GM19238 (cell line): ENCODE measurements around the gene LILRA5.
"Not testable (repeated sequence)": the region's sequence is repeated elsewhere in the genome, so short reads cannot be mapped to it uniquely, and the experiment has no call there.

Experiments
- DNase-seq: peaks from one replicate; pipeline ENCODE4 v3.0.0; 2011; ENCODE audit warnings: low spot score; ENCODE audit not compliant: insufficient read length

LILRA5 gene

GRCh38 chr19:54335164-54335563 is 22.2 kb upstream of the LILRA5 start:
- no peak for DNase-seq

DNA sequence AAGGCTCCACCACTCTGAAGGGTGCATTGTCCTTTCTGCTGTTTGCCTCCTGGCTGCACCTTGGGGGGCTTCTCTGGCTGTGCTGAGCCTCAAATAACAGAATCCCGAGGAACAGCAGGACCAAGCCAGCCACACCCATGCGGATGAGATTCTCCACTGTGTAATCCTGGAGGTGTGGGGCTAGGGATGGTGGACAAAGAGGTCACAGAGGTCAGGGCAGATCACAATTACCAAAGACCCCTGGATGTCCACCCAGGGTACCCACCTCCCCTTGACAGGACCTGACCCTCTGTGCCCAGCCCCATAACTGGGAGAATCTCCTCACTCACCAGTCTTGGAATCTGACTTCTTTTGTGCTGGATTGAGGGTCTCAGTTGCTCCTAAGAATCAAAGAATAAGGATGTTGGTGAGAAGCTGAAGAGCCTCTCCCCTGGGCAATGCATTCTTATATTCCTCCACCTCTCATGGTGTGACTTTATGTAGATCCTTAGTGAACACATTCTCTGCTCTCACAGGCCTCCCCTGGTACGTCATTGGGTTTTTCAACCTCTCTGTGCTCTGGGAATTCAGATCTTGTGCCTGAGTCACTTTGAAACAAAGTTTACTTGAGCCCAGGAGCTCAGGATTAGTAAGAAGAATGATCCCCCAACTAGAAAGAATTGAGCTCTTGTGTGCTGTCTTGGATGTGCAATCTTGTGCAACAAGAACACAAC is 20.8 kb upstream of the LILRA5 start:
- no peak for DNase-seq

DNA sequence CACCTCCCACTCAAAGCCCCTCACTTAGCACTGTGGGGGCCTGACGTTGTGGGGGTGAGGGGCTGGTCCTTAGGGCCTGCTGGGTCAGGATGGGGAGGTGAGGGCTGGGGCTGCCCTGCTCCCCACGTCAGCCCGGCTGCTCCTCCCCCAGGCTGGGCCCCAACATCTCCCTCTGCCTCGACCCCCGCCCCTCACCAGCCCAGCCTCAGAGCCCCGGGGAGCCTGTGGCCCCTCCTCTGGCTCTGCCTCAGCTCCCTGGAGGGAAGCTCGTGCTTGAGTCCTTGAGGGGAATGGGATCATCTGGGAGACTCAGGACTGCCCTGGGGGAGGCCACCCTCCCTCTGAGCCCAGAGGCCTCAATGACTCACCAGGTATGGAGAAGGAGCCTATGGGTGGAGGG is 19.2 kb upstream of the LILRA5 start:
- no peak for DNase-seq

GRCh38 chr19:54331626-54332025 is 18.7 kb upstream of the LILRA5 start:
- DNase-seq: no peak

DNA sequence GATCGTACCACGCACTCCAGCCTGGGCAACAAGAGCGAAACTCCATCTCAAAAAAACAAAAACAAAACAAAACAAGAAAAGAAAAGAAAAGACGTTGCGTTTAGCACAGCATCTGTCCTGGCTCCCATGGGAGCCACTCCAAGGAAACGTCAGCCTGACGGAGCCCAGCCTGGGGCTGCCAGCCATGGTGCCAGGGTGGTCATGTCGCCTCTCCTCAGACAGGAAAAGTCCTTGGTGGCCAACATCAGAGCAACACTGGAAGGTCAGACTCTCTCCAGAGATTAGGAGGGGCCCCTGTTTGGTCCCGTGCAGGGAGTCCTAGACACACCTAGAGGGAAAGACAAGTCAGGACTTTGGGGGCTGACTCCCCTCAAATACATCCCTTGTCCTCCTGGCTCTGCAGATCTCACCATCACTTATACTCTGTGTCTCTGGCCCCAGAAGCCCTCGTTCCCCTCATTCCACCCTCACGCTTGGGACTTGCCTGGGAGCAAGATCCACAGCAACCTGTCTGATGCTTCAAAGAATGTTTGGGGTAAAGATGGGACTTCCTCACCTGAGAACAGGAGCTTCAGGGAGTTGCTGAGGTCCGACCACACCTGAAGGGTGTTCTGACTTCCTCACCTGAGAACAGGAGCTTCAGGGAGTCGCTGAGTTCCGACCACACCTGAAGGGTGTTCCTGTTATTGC is 16.7 kb upstream of the LILRA5 start:
- no peak for DNase-seq

- not testable (repeated sequence) for DNase-seq
Observed at GRCh38 chr19:54328781-54329180, 15.8 kb upstream of the LILRA5 start.

- no peak for DNase-seq
Observed at GRCh38 chr19:54325631-54326030, 12.7 kb upstream of the LILRA5 start.

- peak; percentile 30 for DNase-seq
Observed at GRCh38 chr19:54325194-54325621, 12.2 kb upstream of the LILRA5 start.

DNA sequence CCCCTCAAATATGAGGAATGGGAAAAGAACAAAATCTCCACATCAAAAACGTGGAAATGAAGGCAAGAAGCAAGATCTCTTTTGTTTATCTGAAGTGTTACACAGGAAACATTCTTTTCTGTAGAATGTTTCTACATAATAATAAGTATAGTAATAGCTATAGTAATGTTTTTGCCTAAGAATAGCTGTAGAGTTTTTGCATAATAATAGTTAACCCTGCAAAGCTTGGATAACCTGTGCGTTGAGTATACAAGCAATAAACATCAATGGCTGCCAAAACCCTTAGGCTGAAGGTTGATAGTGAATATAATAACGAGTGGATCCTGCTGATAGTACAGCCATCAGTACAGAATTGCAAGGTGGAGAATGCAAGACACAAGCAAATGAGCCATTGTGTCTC is 11.1 kb upstream of the LILRA5 start:
- no peak for DNase-seq

DNA sequence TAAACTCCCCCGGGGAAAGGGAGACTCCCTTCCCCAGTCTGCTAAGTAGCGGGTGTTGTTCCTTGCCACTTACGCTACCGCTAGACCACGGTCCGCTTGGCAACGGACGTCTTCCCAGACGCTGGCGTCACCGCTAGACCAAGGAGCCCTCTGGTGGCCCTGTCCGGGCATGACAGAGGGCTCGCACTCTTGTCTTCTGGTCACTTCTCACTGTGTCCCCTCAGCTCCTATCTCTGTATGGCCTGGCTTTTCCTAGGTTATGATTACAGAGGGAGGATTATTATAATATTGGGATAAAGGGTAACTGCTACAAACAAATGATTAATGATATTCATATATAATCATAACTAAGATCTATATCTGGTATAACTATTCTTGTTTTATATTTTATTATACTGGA is 10.0 kb upstream of the LILRA5 start:
- not testable (repeated sequence) for DNase-seq

GRCh38 chr19:54322295-54322694 is 9.3 kb upstream of the LILRA5 start:
- not testable (repeated sequence) for DNase-seq

DNA sequence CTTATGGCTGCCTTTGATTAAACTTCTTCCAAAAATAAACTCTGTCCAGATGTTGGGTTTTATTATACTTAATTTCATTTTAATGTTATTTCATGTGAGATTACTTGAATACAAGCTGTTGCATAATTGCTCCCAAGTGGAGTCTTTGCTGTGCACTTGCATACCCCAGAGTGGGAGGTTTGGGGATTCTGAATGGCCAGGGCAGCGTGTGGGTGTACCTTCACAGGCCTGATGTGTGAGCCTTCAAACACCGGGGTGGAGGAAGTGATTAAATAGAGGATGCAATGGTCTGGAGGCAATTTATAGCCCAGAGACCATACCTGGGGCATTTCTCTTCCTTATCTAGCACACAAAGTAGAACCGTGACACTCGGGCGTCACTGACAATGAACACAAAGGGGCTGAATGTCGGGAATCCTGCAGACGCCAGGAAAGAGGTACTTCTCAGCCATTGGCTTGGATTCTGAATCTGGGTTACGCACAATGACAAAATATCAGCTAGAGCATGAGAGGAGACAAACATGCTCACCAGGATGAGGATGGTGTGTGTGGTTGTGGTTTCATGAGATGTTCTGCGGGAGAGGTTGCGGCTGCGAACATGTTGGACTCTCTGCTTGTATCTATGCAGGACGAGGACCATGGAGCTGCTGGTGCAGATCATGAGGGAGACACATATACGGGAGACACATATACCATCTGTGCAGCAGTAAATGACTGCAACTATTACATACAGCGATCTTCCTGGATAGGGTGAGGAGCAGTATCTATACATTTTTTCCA is 7.1 kb upstream of the LILRA5 start:
- DNase-seq: no peak

DNA sequence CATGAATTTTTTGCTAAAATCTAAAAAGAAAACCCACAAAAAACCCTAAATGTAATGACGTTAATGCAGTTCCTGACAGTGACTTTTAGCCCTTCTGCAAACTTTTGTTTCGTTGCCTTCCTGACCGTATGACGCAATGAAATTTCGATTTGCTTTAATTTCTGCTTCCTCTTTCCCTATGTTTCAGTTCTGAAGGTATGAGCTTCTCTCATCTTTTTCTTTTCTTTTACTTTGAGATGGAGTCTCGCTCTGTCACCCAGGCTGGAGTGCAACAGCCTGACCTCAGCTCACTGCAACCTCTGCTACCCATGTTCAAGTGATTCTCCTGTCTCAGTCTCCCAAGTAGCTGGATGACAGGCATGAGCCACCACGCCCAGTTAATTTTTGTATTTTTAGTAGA is 6.1 kb upstream of the LILRA5 start:
- DNase-seq: no peak

DNA sequence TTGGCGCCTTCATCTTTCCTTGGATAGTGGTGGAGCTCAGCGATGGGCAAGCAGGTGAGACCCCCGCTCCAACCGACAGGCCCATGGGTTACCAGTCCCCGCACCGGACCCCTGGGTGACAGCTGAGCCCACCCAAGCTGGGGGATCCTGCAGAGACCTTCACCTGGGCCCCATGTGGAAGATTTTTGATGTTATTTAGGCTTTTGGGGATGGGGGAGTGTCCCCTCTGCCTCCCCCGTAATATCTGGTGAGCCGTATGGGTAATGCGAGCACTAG is 4.9 kb upstream of the LILRA5 start:
- DNase-seq: no peak

DNA sequence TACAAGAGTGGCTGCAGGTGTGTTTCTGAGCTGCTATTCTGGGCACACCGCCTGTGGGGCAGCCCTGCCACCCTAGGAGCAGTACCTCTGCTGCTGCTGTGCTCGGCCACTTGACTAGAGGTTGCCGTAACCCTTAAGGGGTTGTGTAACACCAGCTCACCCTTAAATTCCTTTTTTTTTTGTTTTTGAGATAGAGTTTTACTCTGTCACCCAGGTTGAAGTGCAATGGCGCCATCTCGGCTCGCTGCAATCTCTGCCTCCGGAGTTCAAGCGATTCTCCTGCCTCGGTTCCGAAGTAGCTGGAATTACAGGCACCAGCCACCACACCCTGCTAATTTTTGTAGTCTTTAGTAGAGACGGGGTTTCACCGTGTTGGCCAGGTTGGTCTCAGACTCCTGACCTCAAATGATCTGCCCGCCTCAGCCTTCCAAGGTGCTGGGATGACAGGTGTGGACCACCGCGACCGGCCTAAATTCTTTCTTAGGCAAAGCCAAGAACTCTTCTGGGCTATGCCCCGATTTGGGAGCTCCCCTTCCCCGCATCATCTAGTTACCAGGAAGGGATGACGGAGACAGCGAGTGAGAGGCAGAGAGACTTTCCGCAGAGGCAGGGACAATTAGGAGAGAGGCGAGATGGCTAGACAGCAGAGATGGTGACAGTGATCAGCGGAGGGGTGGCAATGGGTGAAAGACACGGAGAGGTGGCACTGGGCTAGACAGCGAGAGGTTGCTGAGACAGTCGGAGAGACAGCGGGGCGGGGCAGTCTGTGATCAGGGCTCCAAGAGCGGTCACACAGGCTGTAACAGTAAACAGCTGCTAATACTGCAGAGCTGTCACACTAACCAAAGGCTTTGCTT is 4.4 kb upstream of the LILRA5 start:
- no peak for DNase-seq

GRCh38 chr19:54316746-54317107 is 3.8 kb upstream of the LILRA5 start:
- no peak for DNase-seq

DNA sequence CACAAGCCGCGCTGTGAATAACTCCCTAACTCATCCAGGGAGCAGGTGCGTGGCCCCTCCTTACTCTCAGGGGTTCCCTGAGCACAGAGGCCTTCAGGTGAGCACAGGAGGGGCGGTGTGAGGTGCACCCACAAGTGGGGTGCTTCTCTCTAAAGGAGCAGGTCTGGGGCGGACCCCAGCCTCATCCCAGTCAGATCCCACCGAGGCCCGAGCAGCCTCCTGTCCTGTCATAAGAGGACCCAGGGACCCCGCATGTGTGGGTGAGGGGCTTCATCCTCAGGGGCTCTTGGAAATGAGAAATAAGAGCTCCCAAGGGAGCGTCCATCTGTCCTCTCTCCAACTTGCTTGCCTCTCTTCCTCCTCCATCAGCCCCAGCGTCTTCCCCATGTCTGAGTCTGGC is 3.0 kb upstream of the LILRA5 start:
- no peak for DNase-seq

DNA sequence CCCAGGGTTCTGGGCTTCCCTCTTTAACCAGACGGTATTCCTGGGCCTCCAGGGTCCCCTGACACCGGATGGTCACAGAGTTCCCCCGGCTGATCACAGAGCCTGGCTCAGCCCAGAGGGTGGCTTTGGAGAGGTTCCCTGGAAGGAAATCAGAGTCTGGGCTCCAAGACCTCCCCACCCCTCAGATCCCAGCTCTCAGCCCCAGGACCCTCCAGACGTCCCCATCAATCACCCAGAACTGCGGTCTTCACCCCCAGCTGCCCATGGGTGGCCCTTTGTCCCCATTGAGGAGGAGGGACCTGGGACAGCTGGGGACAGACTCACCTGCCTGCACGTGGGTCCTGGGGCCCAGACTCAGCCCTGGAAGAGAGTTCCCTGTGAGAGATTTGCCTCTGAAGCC is 955 bp downstream of the LILRA5 start:
- DNase-seq: no peak

DNA sequence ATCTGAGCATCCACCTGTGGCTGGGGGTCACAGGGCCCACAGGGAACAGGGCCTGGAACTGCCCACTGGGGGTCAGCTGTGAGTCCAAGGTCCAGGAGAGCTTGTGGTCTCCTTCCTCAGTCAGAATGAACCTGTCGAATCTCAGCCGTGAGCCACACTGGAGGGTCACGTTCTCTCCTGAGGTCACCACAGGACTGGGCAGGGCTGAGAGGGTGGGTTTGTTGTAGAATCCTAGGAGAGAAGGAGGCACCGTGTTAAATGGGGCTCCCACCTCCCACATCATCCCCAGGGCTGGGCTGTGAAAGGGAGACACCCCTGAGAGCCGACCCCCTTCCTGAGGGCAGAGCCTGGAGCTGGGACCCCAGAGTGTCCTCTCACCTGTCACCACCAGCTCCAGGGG is 1.5 kb downstream of the LILRA5 start:
- DNase-seq: no peak

DNA sequence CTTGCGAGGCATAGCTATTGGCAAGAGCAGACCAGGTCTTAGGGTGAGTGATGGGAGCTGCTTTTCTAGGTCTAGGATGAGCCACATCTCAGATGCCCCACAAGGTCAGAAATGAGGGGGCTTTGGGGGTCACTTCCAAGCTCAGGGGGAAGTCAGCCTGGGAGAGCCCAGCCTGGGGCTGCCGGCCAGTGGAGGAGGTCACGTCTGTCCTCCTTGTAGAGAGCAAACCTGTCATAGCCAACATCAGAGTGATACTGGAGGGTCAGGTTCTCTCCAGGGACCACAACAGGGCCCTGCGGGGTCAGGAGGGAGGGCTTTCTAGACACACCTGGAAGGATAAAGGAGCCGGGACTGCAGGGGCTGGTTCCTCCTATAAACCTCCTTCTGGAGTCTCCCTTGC is 2.4 kb downstream of the LILRA5 start:
- no peak for DNase-seq

GRCh38 chr19:54309811-54310210 is 3.2 kb downstream of the LILRA5 start:
- no peak for DNase-seq
